Hepatocyte (in vitro differentiated cells): ENCODE results near the gene GNPAT. TPM values are rescaled to one million over a fixed set of nuclear protein-coding genes. Genes with fewer than 3 reads are reported as not detected.

Experiments used
- DNase-seq: peaks from one replicate; pipeline ENCODE4 v3.0.0-alpha.2; 2016; ENCODE audit warnings: low spot score
- H2AFZ ChIP-seq: fragments of 200-600 bp; sonication (generic); 2 replicates; pipeline ENCODE4 v1.6.0; 2016; ENCODE audit warnings: antibody characterized with exemption, mild to moderate bottlenecking
- H3K27ac ChIP-seq: fragments of 200-600 bp; sonication (generic); 2 replicates; pipeline ENCODE4 v1.5.1; 2016; ENCODE audit warnings: mild to moderate bottlenecking
- H3K27me3 ChIP-seq: fragments of 200-600 bp; sonication (generic); 2 replicates; pipeline ENCODE4 v1.6.1; 2016
- H3K36me3 ChIP-seq: fragments of 200-600 bp; sonication (generic); replicated peaks from 2 replicates; pipeline ENCODE4 v1.5.1; 2016; ENCODE audit warnings: low read depth; ENCODE audit not compliant: insufficient read depth
- H3K4me1 ChIP-seq: fragments of 200-600 bp; sonication (generic); 2 replicates; pipeline ENCODE4 v1.5.1; 2016; ENCODE audit warnings: mild to moderate bottlenecking, moderate library complexity; ENCODE audit not compliant: insufficient read depth
- H3K4me2 ChIP-seq: fragments of 200-600 bp; sonication (generic); 2 replicates; pipeline ENCODE4 v1.6.0; 2016
- H3K4me3 ChIP-seq: fragments of 200-600 bp; sonication (generic); 2 replicates; pipeline ENCODE4 v1.5.1; 2016; ENCODE audit warnings: mild to moderate bottlenecking
- H3K79me2 ChIP-seq: fragments of 200-600 bp; sonication (generic); 2 replicates; pipeline ENCODE4 v1.6.0; 2017; ENCODE audit warnings: mild to moderate bottlenecking
- H3K9me2 ChIP-seq: fragments of 200-600 bp; sonication (generic); replicated peaks from 2 replicates; pipeline ENCODE4 v1.6.0; 2017; ENCODE audit warnings: mild to moderate bottlenecking; ENCODE audit not compliant: insufficient read depth
- H3K9me3 ChIP-seq: fragments of 200-600 bp; sonication (generic); 2 replicates; pipeline ENCODE4 v1.5.1; 2016; ENCODE audit warnings: low read depth, mild to moderate bottlenecking
- H4K20me1 ChIP-seq: fragments of 200-600 bp; sonication (generic); 2 replicates; pipeline ENCODE4 v1.6.0; 2016; ENCODE audit warnings: mild to moderate bottlenecking; ENCODE audit not compliant: insufficient read depth, poor library complexity, severe bottlenecking
- CTCF ChIP-seq: fragments of 200-600 bp; sonication (generic); IDR thresholded peaks from 2 replicates; pipeline ENCODE4 v1.5.1; 2016; ENCODE audit warnings: antibody characterized with exemption, mild to moderate bottlenecking; ENCODE audit not compliant: poor library complexity
- EZH2 ChIP-seq: fragments of 200-600 bp; sonication (generic); IDR thresholded peaks from 2 replicates; pipeline ENCODE4 v1.6.1; 2016; ENCODE audit warnings: antibody characterized with exemption, mild to moderate bottlenecking, borderline replicate concordance
- EZH2phosphoT487 ChIP-seq: fragments of 200-600 bp; sonication (generic); IDR thresholded peaks from one replicate; pipeline ENCODE4 v1.6.1; 2018; ENCODE audit warnings: antibody characterized with exemption, mild to moderate bottlenecking, low read depth, moderate library complexity; ENCODE audit not compliant: unreplicated experiment, severe bottlenecking
- WGBS: methylation state at CpG from one replicate; pipeline ENCODE4 v1.1.6; 2016; ENCODE audit warnings: low lambda C conversion rate; ENCODE audit errors: missing lambda C conversion rate; 5-methylcytosine and 5-hydroxymethylcytosine counted together
- polyA plus RNA-seq: library from polyadenylated mRNA; unstranded; fragments of >200 nt; fragmentation: Nextera tagmentation; extraction: Ambion mirVana; gene quantifications from 2 replicates; pipeline ENCODE4 v1.2.1, GENCODE V29; 2016
- small RNA-seq: library from RNA; depleted of rRNA; stranded (forward); fragments of <200 nt; gene quantifications from one replicate; pipeline ENCODE3, GENCODE V24; 2014
- total RNA-seq: library from RNA; depleted of rRNA; stranded (reverse); fragments of >200 nt; gene quantifications from 2 replicates; pipeline ENCODE4 v1.2.3, GENCODE V29; 2014

GNPAT gene
- total and polyA plus RNA-seq, 2 experiments from 2014 or later: 40.8 to 63.9 TPM

GRCh38 chr1:231324660-231325059 is 83.6 kb downstream of the GNPAT start:
- 77% methylated on average over 5 of the region's 5 CpGs for WGBS
- no peak overlapping the region for H3K4me2 ChIP-seq
- H3K9me3 ChIP-seq: no peaks in the 10 kb centered on the region
- no peaks in the 10 kb centered on the region for H3K4me1 ChIP-seq
- H3K79me2 ChIP-seq: no peaks in the 10 kb centered on the region
- no peaks in the 10 kb centered on the region for H3K27me3 ChIP-seq
- H3K4me3 ChIP-seq: no peak overlapping the region
- H3K36me3 ChIP-seq: no peaks in the 10 kb centered on the region
- TF ChIP-seq EZH2 (no peak), CTCF (no peak), EZH2phosphoT487 (no peak)
- H3K27ac ChIP-seq: no peak overlapping the region
- no peaks in the 10 kb centered on the region for H3K9me2 ChIP-seq
- H4K20me1 ChIP-seq: no peaks in the 10 kb centered on the region
- DNase-seq: no peak
- H2AFZ ChIP-seq: no peak overlapping the region

- H2AFZ ChIP-seq: no peak overlapping the region
- TF ChIP-seq CTCF: no peak
- no peak for TF ChIP-seq EZH2
- no peak for TF ChIP-seq EZH2phosphoT487
- H3K36me3 ChIP-seq: no peaks in the 10 kb centered on the region
- no peak for DNase-seq
- WGBS: 69% methylated on average over 1 of the region's 1 CpG
- H3K9me3 ChIP-seq: no peaks in the 10 kb centered on the region
- no peaks in the 10 kb centered on the region for H3K4me1 ChIP-seq
- H3K27ac ChIP-seq: no peak overlapping the region
- H3K27me3 ChIP-seq: no peaks in the 10 kb centered on the region
- no peaks in the 10 kb centered on the region for H3K9me2 ChIP-seq
- H4K20me1 ChIP-seq: no peaks in the 10 kb centered on the region
- no peaks in the 10 kb centered on the region for H3K79me2 ChIP-seq
- H3K4me3 ChIP-seq: no peak overlapping the region
- no peak overlapping the region for H3K4me2 ChIP-seq
These were observed 85.2 kb downstream of the GNPAT start for GRCh38 chr1:231326248-231326647.

Small RNAs within 50 kb of the gene (small RNA-seq; reads per million reads assigned to genes)
- gene RNA5SP80: not detected

Other genes with a start within 250 kb of the GNPAT start
- gene FAM89A, start 201.0 kb upstream of the GNPAT start, total RNA-seq: 48.8 and 55.1 TPM in 2 replicates
- gene FAM89A, start 201.0 kb upstream of the GNPAT start, polyA plus RNA-seq: 53.5 and 54.4 TPM in 2 replicates
- gene TRIM67, start 79.2 kb upstream of the GNPAT start, total RNA-seq: 0.12 and 0.13 TPM in 2 replicates
- not detected in 2 replicates for gene TRIM67, start 79.2 kb upstream of the GNPAT start, polyA plus RNA-seq
- 20.6 and 23.4 TPM in 2 replicates for gene EXOC8, start 96.6 kb downstream of the GNPAT start, total RNA-seq
- 3.2 and 4.0 TPM in 2 replicates for gene EXOC8, start 96.6 kb downstream of the GNPAT start, polyA plus RNA-seq
- gene SPRTN, start 97.1 kb downstream of the GNPAT start, total RNA-seq: 11.2 and 12.5 TPM in 2 replicates
- 7.5 and 12.2 TPM in 2 replicates for gene SPRTN, start 97.1 kb downstream of the GNPAT start, polyA plus RNA-seq
- 31.4 and 36.5 TPM in 2 replicates for gene EGLN1, start 181.1 kb downstream of the GNPAT start, total RNA-seq
- 18.3 and 20.5 TPM in 2 replicates for gene EGLN1, start 181.1 kb downstream of the GNPAT start, polyA plus RNA-seq